Stomach (tissue), 9 donors: ENCODE data around the gene ASNSD1. TPM values are rescaled to one million over a fixed set of nuclear protein-coding genes. Genes with fewer than 3 reads are reported as not detected.

Source experiments
- DNase-seq, 2 donors: peaks; one replicate each; pipeline versions ENCODE4 v3.0.0 to v3.0.0-alpha.2; 2013 to 2019
- H3K27ac ChIP-seq, 5 donors: fragments of 200-600 bp in 4 of 5; sonication (generic) in 4 of 5; one replicate each; pipeline ENCODE4 v1.5.1; 2013 to 2019; ENCODE audit warnings: mild to moderate bottlenecking in 1 of 5, moderate library complexity in 1 of 5
- H3K27me3 ChIP-seq, 3 donors: fragments of 200-600 bp; sonication (generic); one replicate each; pipeline ENCODE4 v1.5.1; 2017 to 2019; ENCODE audit warnings: mixed run types in 1 of 3
- H3K36me3 ChIP-seq, 4 donors: fragments of 200-600 bp; sonication (generic); 1 replicate in 3 of 4; 2 replicates in 1 of 4; pipeline ENCODE4 v1.5.1; 2016 to 2019
- H3K4me1 ChIP-seq, 4 donors: fragments of 200-600 bp; sonication (generic); one replicate each; pipeline ENCODE4 v1.5.1; 2016 to 2019
- H3K4me3 ChIP-seq, 4 donors: fragments of 200-600 bp; sonication (generic) in 3 of 4; one replicate each; pipeline ENCODE4 v1.5.1; 2016 to 2019; ENCODE audit warnings: mild to moderate bottlenecking in 1 of 4
- H3K9me3 ChIP-seq, 4 donors: fragments of 200-600 bp; sonication (generic); one replicate each; pipeline ENCODE4 v1.5.1; 2016 to 2019
- CTCF ChIP-seq, 7 experiments: fragments of 450-650 bp in 4 of 7; fragments of 200-600 bp in 3 of 7; sonication (generic) in 3 of 7; IDR thresholded peaks; one replicate each; pipeline ENCODE4 v1.5.1; 2016 to 2019; ENCODE audit warnings: antibody characterized with exemption in 7 of 7, control low read depth in 2 of 7, mild to moderate bottlenecking in 1 of 7
- EP300 ChIP-seq: sonication (generic); formaldehyde crosslinking; IDR thresholded peaks from one replicate; pipeline ENCODE4 v1.6.1; 2017; ENCODE audit warnings: antibody characterized with exemption
- POLR2A ChIP-seq, 4 donors: fragments of 450-650 bp; IDR thresholded peaks; one replicate each; pipeline ENCODE4 v1.6.1; 2016; ENCODE audit warnings: antibody characterized with exemption in 4 of 4, control low read depth in 2 of 4, mild to moderate bottlenecking in 1 of 4, moderate library complexity in 1 of 4
- POLR2AphosphoS5 ChIP-seq, 3 donors: sonication (generic); formaldehyde crosslinking; IDR thresholded peaks; one replicate each; pipeline ENCODE4 v1.6.1; 2016; ENCODE audit warnings: antibody characterized with exemption in 3 of 3
- WGBS, 5 donors: extraction: QIAGEN DNeasy Blood & Tissue Kit in 3 of 5; methylation state at CpG; one replicate each; pipeline versions ENCODE4 v1.1.5 to v1.1.7; 2013 to 2018; 5-methylcytosine and 5-hydroxymethylcytosine counted together
- intact Hi-C: fragments of 100-400 bp; cut with DNase I; formaldehyde crosslinking; loops from one replicate; pipeline ENCODE4 v1.15.1; 2023; ENCODE audit warnings: low total_unique reads
- polyA plus RNA-seq, 3 donors: library from polyadenylated mRNA; stranded (reverse); fragments of 200-250 nt; gene quantifications; one replicate each; pipeline ENCODE4 v1.2.3, GENCODE V29; 2013
- total RNA-seq, 5 donors: library from RNA; depleted of rRNA; stranded (reverse); fragments of >200 nt; gene quantifications; one replicate each; pipeline versions ENCODE4 v1.1.0 to v1.2.3, GENCODE V29; 2014 to 2016
- donor health status: healthy with polysubstance abuse.
- donor health status: Bipolar disorder and iron deficiency.
- donor health status: healthy.

Gene ASNSD1
- total and polyA plus RNA-seq, 8 donors = 12.3 to 143 (median 35.2) TPM

- Histone ChIP-seq H3K36me3 (no peaks in the 10 kb centered on the region), H3K27ac (peak overlapping the region in 1 of 5 donors; percentile 82), H3K4me1 (peaks cover 7 to 25% (median 20%) of the 10 kb centered on the region in 4 donors), H3K4me3 (no peak overlapping the region), H3K27me3 (no peaks in the 10 kb centered on the region), H3K9me3 (no peaks in the 10 kb centered on the region)
- WGBS, 5 donors = 81 to 94% (median 91%) methylated on average over 4 of the region's 4 CpGs
- no peak for DNase-seq
- intact Hi-C loops = no loop called here
- TF ChIP-seq CTCF (IDR thresholded peaks at IDR 0.05) = no peak
- no peak for TF ChIP-seq POLR2AphosphoS5 (IDR thresholded peaks at IDR 0.05)
- no peak for TF ChIP-seq POLR2A (IDR thresholded peaks at IDR 0.05)
- TF ChIP-seq EP300 = no peak
These were observed 46.7 kb upstream of the ASNSD1 start for GRCh38 chr2:189614585-189614984.

GRCh38 chr2:189618197-189618596, 43.1 kb upstream of the ASNSD1 start:
- intact Hi-C loops = no loop called here

GRCh38 chr2:189621781-189622180, 39.5 kb upstream of the ASNSD1 start:
- no peak overlapping the region for H3K4me3 ChIP-seq
- TF ChIP-seq POLR2AphosphoS5 (IDR thresholded peaks at IDR 0.05) = no peak
- no peak overlapping the region for H3K27ac ChIP-seq
- intact Hi-C loops = no loop called here
- no peaks in the 10 kb centered on the region for H3K27me3 ChIP-seq
- H3K36me3 ChIP-seq = no peaks in the 10 kb centered on the region
- H3K9me3 ChIP-seq = no peaks in the 10 kb centered on the region
- no peaks in the 10 kb centered on the region for H3K4me1 ChIP-seq
- DNase-seq = no peak

More at GRCh38 chr2:189618197-189618596, 43.1 kb upstream of the ASNSD1 start:
- peaks cover 7 to 11% (median 9%) of the 10 kb centered on the region in 4 donors for H3K4me1 ChIP-seq
- no peaks in the 10 kb centered on the region for H3K36me3 ChIP-seq
- no peaks in the 10 kb centered on the region for H3K9me3 ChIP-seq
- H3K4me3 ChIP-seq = no peak overlapping the region
- no peak overlapping the region for H3K27ac ChIP-seq
- DNase-seq = no peak
- TF ChIP-seq CTCF (IDR thresholded peaks at IDR 0.05) (no peak), EP300 (no peak), POLR2A (IDR thresholded peaks at IDR 0.05) (no peak)
- 0 to 5% (median 0%) methylated on average over 1 of the region's 1 CpG for WGBS, 5 donors
- H3K27me3 ChIP-seq = no peaks in the 10 kb centered on the region

GRCh38 chr2:189623049-189623448, 38.2 kb upstream of the ASNSD1 start:
- TF ChIP-seq EP300 = no peak
- TF ChIP-seq POLR2AphosphoS5 (IDR thresholded peaks at IDR 0.05) = no peak
- TF ChIP-seq POLR2A (IDR thresholded peaks at IDR 0.05) = no peak
- TF ChIP-seq CTCF (IDR thresholded peaks at IDR 0.05) = no peak

GRCh38 chr2:189624648-189625355, 36.5 kb upstream of the ASNSD1 start:
- no peak overlapping the region for H3K27ac ChIP-seq
- H3K36me3 ChIP-seq = no peaks in the 10 kb centered on the region
- no peaks in the 10 kb centered on the region for H3K27me3 ChIP-seq
- DNase-seq = no peak
- H3K4me3 ChIP-seq = no peak overlapping the region
- H3K4me1 ChIP-seq = no peaks in the 10 kb centered on the region
- TF ChIP-seq CTCF (IDR thresholded peaks at IDR 0.05) (no peak), POLR2A (IDR thresholded peaks at IDR 0.05) (no peak), EP300 (no peak), POLR2AphosphoS5 (IDR thresholded peaks at IDR 0.05) (no peak)
- intact Hi-C loops = no loop called here
- no peaks in the 10 kb centered on the region for H3K9me3 ChIP-seq
- whole genome bisulfite sequencing, 5 donors = 59 to 74% (median 70%) methylated on average over 3 of the region's 3 CpGs

More at GRCh38 chr2:189623049-189623448, 38.2 kb upstream of the ASNSD1 start:
- no peaks in the 10 kb centered on the region for H3K36me3 ChIP-seq
- H3K4me1 ChIP-seq = no peaks in the 10 kb centered on the region
- H3K4me3 ChIP-seq = no peak overlapping the region
- intact Hi-C loops = no loop called here
- no peaks in the 10 kb centered on the region for H3K27me3 ChIP-seq
- no peak for DNase-seq
- H3K9me3 ChIP-seq = no peaks in the 10 kb centered on the region
- H3K27ac ChIP-seq = no peak overlapping the region
- 92 to 95% (median 93%) methylated on average over 1 of the region's 1 CpG for WGBS, 5 donors
